ENCODE measurements around the gene PRAMEF33. TPM values are rescaled to one million over a fixed set of nuclear protein-coding genes. Genes with fewer than 3 reads are reported as not detected.
"Not testable (repeated sequence)": the region's sequence is repeated elsewhere in the genome, so short reads cannot be mapped to it uniquely, and the experiment has no call there.

Gene PRAMEF33
- not detected in 2 replicates for total RNA-seq (2014; rRNA removed; shearing (Covaris generic))

- not testable (repeated sequence) for DNase-seq (ENCODE audit: low spot score)
These were observed at the start of gene PRAMEF33 for GRCh38 chr1:13303239-13303638. PRAMEF33 (plus strand) TSS chr1:13303539; CDS start chr1:13305955, 2,416 bp downstream.

GRCh38 chr1:13253898-13254297 is 49.4 kb upstream of the PRAMEF33 start, which contains the start of gene PRAMEF5:
PRAMEF5 (plus strand) TSS chr1:13254198; CDS start chr1:13259269, 5,071 bp downstream.
- DNase-seq (ENCODE audit: low spot score): not testable (repeated sequence)

- not testable (repeated sequence) for DNase-seq (ENCODE audit: low spot score)
These were observed 38.2 kb upstream of the PRAMEF33 start for GRCh38 chr1:13265124-13265523.

GRCh38 chr1:13277016-13277415 is 26.3 kb upstream of the PRAMEF33 start:
- DNase-seq (ENCODE audit: low spot score): not testable (repeated sequence)

GRCh38 chr1:13279617-13280016 is 23.7 kb upstream of the PRAMEF33 start:
- not testable (repeated sequence) for DNase-seq (ENCODE audit: low spot score)

GRCh38 chr1:13285037-13285436 is 18.3 kb upstream of the PRAMEF33 start, which contains the start of gene PRAMEF8:
PRAMEF8 (minus strand) TSS chr1:13285137; CDS start chr1:13284091, 1,046 bp downstream.
- not testable (repeated sequence) for DNase-seq (ENCODE audit: low spot score)

- DNase-seq (ENCODE audit: low spot score): not testable (repeated sequence)
These were observed 14.3 kb upstream of the PRAMEF33 start for GRCh38 chr1:13289030-13289429.

- DNase-seq (ENCODE audit: low spot score): not testable (repeated sequence)
These were observed 6.0 kb upstream of the PRAMEF33 start for GRCh38 chr1:13297216-13297931.

- not testable (repeated sequence) for DNase-seq (ENCODE audit: low spot score)
These were observed 4.6 kb upstream of the PRAMEF33 start for GRCh38 chr1:13298699-13299098.

GRCh38 chr1:13302197-13302596 is 1.1 kb upstream of the PRAMEF33 start:
- not testable (repeated sequence) for DNase-seq (ENCODE audit: low spot score)

- DNase-seq (ENCODE audit: low spot score): not testable (repeated sequence)
These were observed 11.9 kb downstream of the PRAMEF33 start, which contains the start of gene PRAMEF15 for GRCh38 chr1:13315281-13315680. PRAMEF15 (plus strand) TSS chr1:13315581; CDS start chr1:13318408, 2,827 bp downstream.

GRCh38 chr1:13342496-13342895 is 39.2 kb downstream of the PRAMEF33 start:
- DNase-seq (ENCODE audit: low spot score): not testable (repeated sequence)

- DNase-seq (ENCODE audit: low spot score): not testable (repeated sequence)
These were observed 43.7 kb downstream of the PRAMEF33 start, which contains the start of gene PRAMEF14 for GRCh38 chr1:13347034-13347433. PRAMEF14 (minus strand) TSS chr1:13347134; CDS start chr1:13345314, 1,820 bp downstream.

- DNase-seq (ENCODE audit: low spot score): not testable (repeated sequence)
These were observed 50.1 kb downstream of the PRAMEF33 start for GRCh38 chr1:13353476-13353875.

- not testable (repeated sequence) for DNase-seq (ENCODE audit: low spot score)
These were observed 51.1 kb downstream of the PRAMEF33 start for GRCh38 chr1:13354475-13354874.

GRCh38 chr1:13356774-13357173 is 53.4 kb downstream of the PRAMEF33 start:
- DNase-seq (ENCODE audit: low spot score): peak; percentile 11

Other genes with a start within 250 kb of the PRAMEF33 start
- gene PRAMEF27, start 247.0 kb upstream of the PRAMEF33 start, total RNA-seq (2014; rRNA removed; shearing (Covaris generic)): not detected in 2 replicates
- gene HNRNPCL3, start 242.8 kb upstream of the PRAMEF33 start, total RNA-seq (2014; rRNA removed; shearing (Covaris generic)): not detected in 2 replicates
- not detected in 2 replicates for gene PRAMEF25, start 232.8 kb upstream of the PRAMEF33 start, total RNA-seq (2014; rRNA removed; shearing (Covaris generic))
- not detected in 2 replicates for gene HNRNPCL2, start 186.7 kb upstream of the PRAMEF33 start, total RNA-seq (2014; rRNA removed; shearing (Covaris generic))
- gene PRAMEF26, start 147.5 kb upstream of the PRAMEF33 start, total RNA-seq (2014; rRNA removed; shearing (Covaris generic)): not detected in 2 replicates
- gene HNRNPCL4, start 137.9 kb upstream of the PRAMEF33 start, total RNA-seq (2014; rRNA removed; shearing (Covaris generic)): not detected in 2 replicates
- not detected in 2 replicates for gene PRAMEF9, start 131.7 kb upstream of the PRAMEF33 start, total RNA-seq (2014; rRNA removed; shearing (Covaris generic))
- gene PRAMEF13, start 102.1 kb upstream of the PRAMEF33 start, total RNA-seq (2014; rRNA removed; shearing (Covaris generic)): not detected in 2 replicates
- gene PRAMEF18, start 77.4 kb upstream of the PRAMEF33 start, total RNA-seq (2014; rRNA removed; shearing (Covaris generic)): not detected in 2 replicates
- not detected in 2 replicates for gene PRAMEF5, start 49.3 kb upstream of the PRAMEF33 start, total RNA-seq (2014; rRNA removed; shearing (Covaris generic))
- gene PRAMEF8, start 18.4 kb upstream of the PRAMEF33 start, total RNA-seq (2014; rRNA removed; shearing (Covaris generic)): not detected in 2 replicates
- gene PRAMEF15, start 12.0 kb downstream of the PRAMEF33 start, total RNA-seq (2014; rRNA removed; shearing (Covaris generic)): not detected in 2 replicates
- gene PRAMEF14, start 43.6 kb downstream of the PRAMEF33 start, total RNA-seq (2014; rRNA removed; shearing (Covaris generic)): not detected in 2 replicates
- gene PRAMEF19, start 68.4 kb downstream of the PRAMEF33 start, total RNA-seq (2014; rRNA removed; shearing (Covaris generic)): not detected in 2 replicates
- gene PRAMEF17, start 86.1 kb downstream of the PRAMEF33 start, total RNA-seq (2014; rRNA removed; shearing (Covaris generic)): not detected in 2 replicates
- gene PRAMEF20, start 106.9 kb downstream of the PRAMEF33 start, total RNA-seq (2014; rRNA removed; shearing (Covaris generic)): not detected in 2 replicates
- gene LRRC38, start 210.5 kb downstream of the PRAMEF33 start, total RNA-seq (2014; rRNA removed; shearing (Covaris generic)): not detected in 2 replicates